ENCODE data around the gene FAM229B.
"Not testable (repeated sequence)": the region's sequence is repeated elsewhere in the genome, so short reads cannot be mapped to it uniquely, and the experiment has no call there.

FAM229B gene

GRCh38 chr6:112062966-112063365, 24.4 kb upstream of the FAM229B start:
- in situ Hi-C loops (cut with MboI; ENCODE audit: low sequenced_read_pairs): no loop called here

GRCh38 chr6:112065426-112065986, 21.9 kb upstream of the FAM229B start:
- in situ Hi-C loops (cut with MboI; ENCODE audit: low sequenced_read_pairs): no loop called here

GRCh38 chr6:112066606-112067005, 20.8 kb upstream of the FAM229B start:
- in situ Hi-C loops (cut with MboI; ENCODE audit: low sequenced_read_pairs): no loop called here

- in situ Hi-C loops (cut with MboI; ENCODE audit: low sequenced_read_pairs): no loop called here
Measured at GRCh38 chr6:112081569-112081968, 5.8 kb upstream of the FAM229B start.

GRCh38 chr6:112085286-112086065, 1.9 kb upstream of the FAM229B start:
- in situ Hi-C loops (cut with MboI; ENCODE audit: low sequenced_read_pairs): no loop called here

GRCh38 chr6:112086744-112087135, 651 bp upstream of the FAM229B start:
- in situ Hi-C loops (cut with MboI; ENCODE audit: low sequenced_read_pairs): no loop called here

- in situ Hi-C loops (cut with MboI; ENCODE audit: low sequenced_read_pairs): no loop called here
Measured at GRCh38 chr6:112087916-112088315, 525 bp downstream of the FAM229B start.

- in situ Hi-C loops (cut with MboI; ENCODE audit: low sequenced_read_pairs): no loop called here
Measured at GRCh38 chr6:112096901-112097300, 9.5 kb downstream of the FAM229B start.

GRCh38 chr6:112100561-112100960, 13.2 kb downstream of the FAM229B start:
- in situ Hi-C loops (cut with MboI; ENCODE audit: low sequenced_read_pairs): no loop called here

- in situ Hi-C loops (cut with MboI; ENCODE audit: low sequenced_read_pairs): not testable (repeated sequence)
Measured at GRCh38 chr6:112106026-112106425, 18.6 kb downstream of the FAM229B start.

- in situ Hi-C loops (cut with MboI; ENCODE audit: low sequenced_read_pairs): no loop called here
Measured at GRCh38 chr6:112106562-112106961, 19.2 kb downstream of the FAM229B start.

- in situ Hi-C loops (cut with MboI; ENCODE audit: low sequenced_read_pairs): no loop called here
Measured at GRCh38 chr6:112109262-112109661, 21.9 kb downstream of the FAM229B start.

GRCh38 chr6:112113431-112113830, 26.0 kb downstream of the FAM229B start:
- in situ Hi-C loops (cut with MboI; ENCODE audit: low sequenced_read_pairs): no loop called here

- in situ Hi-C loops (cut with MboI; ENCODE audit: low sequenced_read_pairs): no loop called here
Measured at GRCh38 chr6:112113918-112114317, 26.5 kb downstream of the FAM229B start.

GRCh38 chr6:112114577-112115223, 27.3 kb downstream of the FAM229B start:
- in situ Hi-C loops (cut with MboI; ENCODE audit: low sequenced_read_pairs): no loop called here

GRCh38 chr6:112116221-112116620, 28.8 kb downstream of the FAM229B start:
- in situ Hi-C loops (cut with MboI; ENCODE audit: low sequenced_read_pairs): no loop called here

- in situ Hi-C loops (cut with MboI; ENCODE audit: low sequenced_read_pairs): no loop called here
Measured at GRCh38 chr6:112117554-112117953, 30.2 kb downstream of the FAM229B start.

- in situ Hi-C loops (cut with MboI; ENCODE audit: low sequenced_read_pairs): no loop called here
Measured at GRCh38 chr6:112118034-112118433, 30.6 kb downstream of the FAM229B start.

GRCh38 chr6:112122756-112123155, 35.4 kb downstream of the FAM229B start:
- in situ Hi-C loops (cut with MboI; ENCODE audit: low sequenced_read_pairs): no loop called here

GRCh38 chr6:112123982-112124381, 36.6 kb downstream of the FAM229B start:
- in situ Hi-C loops (cut with MboI; ENCODE audit: low sequenced_read_pairs): no loop called here

GRCh38 chr6:112128208-112128607, 40.8 kb downstream of the FAM229B start:
- in situ Hi-C loops (cut with MboI; ENCODE audit: low sequenced_read_pairs): no loop called here

- in situ Hi-C loops (cut with MboI; ENCODE audit: low sequenced_read_pairs): no loop called here
Measured at GRCh38 chr6:112130878-112131277, 43.5 kb downstream of the FAM229B start.
